SJCRH30 (cell line): ENCODE results near the gene SGSH. TPM values are rescaled to one million over a fixed set of nuclear protein-coding genes. Genes with fewer than 3 reads are reported as not detected.

ENCODE experiments used
- DNase-seq, 2 experiments: peaks; one replicate each; pipeline ENCODE4 v3.0.0-alpha.2; 2015 to 2020
- H3K27ac ChIP-seq: fragments of 250-450 bp; sonication (Bioruptor Pico); 2 replicates; pipeline ENCODE4 v1.5.1; 2020; ENCODE audit warnings: mild to moderate bottlenecking, moderate library complexity
- H3K27me3 ChIP-seq: fragments of 250-450 bp; sonication (Bioruptor Pico); 2 replicates; pipeline ENCODE4 v1.5.1; 2020; ENCODE audit warnings: mild to moderate bottlenecking, moderate library complexity
- H3K36me3 ChIP-seq: fragments of 250-450 bp; sonication (Bioruptor Pico); 2 replicates; pipeline ENCODE4 v1.5.1; 2020; ENCODE audit warnings: mild to moderate bottlenecking, moderate library complexity
- H3K4me1 ChIP-seq: fragments of 250-450 bp; sonication (Bioruptor Pico); 2 replicates; pipeline ENCODE4 v1.5.1; 2020; ENCODE audit warnings: mild to moderate bottlenecking, moderate library complexity
- H3K4me3 ChIP-seq: fragments of 250-450 bp; sonication (Bioruptor Pico); 2 replicates; pipeline ENCODE4 v1.5.1; 2020; ENCODE audit warnings: mild to moderate bottlenecking, moderate library complexity
- H3K9me3 ChIP-seq: fragments of 250-450 bp; sonication (Bioruptor Pico); replicated peaks from 2 replicates; pipeline ENCODE4 v1.5.1; 2020; ENCODE audit warnings: mild to moderate bottlenecking, moderate library complexity
- total RNA-seq: library from RNA; depleted of rRNA; stranded (reverse); fragments of >200 nt; shearing (Covaris generic); gene quantifications from 2 replicates; pipeline ENCODE4 v1.2.3, GENCODE V29; 2014

The SGSH gene
- total RNA-seq, 1 experiment from 2014 or later, result 19.3 TPM

- Histone ChIP-seq H3K27me3 (no peaks in the 10 kb centered on the region), H3K27ac (no peak overlapping the region), H3K4me1 (no peaks in the 10 kb centered on the region), H3K4me3 (no peak overlapping the region), H3K36me3 (no peaks in the 10 kb centered on the region), H3K9me3 (no peaks in the 10 kb centered on the region)
- no peak for DNase-seq
Measured at GRCh38 chr17:80224683-80225082, 4.5 kb upstream of the SGSH start.

DNA sequence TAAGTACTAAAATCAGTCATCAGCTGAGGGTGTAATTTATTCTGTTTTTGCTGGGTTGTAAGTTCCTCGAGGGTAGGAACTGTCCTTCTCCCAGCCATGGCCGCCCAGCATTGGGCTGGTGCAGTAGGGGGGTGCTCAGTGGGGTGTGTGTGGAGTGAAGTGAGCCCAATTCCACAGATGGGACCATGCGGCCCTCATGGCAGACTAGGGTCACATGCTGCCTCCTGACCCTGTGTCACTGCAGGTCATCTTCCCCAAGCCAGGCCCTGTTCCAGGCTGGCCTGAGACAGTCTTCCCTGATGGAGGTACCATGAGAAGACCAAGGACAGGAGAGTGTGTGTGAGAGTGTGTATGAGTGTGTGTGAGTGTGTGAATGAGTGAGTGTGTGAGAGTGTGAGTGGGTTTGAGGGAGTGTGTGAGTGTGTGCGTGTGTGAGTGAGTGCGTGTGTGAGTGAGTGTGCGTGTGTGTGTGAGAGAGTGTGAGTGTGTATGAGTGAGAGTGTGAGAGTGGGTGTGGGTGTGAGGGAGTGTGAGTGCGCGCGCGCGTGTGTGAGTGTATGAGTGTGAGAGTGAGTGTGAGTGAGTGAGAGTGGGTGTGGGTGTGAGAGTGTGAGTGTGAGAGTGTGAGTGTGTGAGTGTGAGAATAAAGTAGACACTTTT, 3.8 kb upstream of the SGSH start:
- Histone ChIP-seq H3K27ac (no peak overlapping the region), H3K27me3 (no peaks in the 10 kb centered on the region), H3K9me3 (no peaks in the 10 kb centered on the region), H3K36me3 (no peaks in the 10 kb centered on the region), H3K4me1 (0 out of 2 replicates have a peak, but pooled peaks cover 2% of the 10 kb centered on the region), H3K4me3 (no peak overlapping the region)
- DNase-seq, result no peak

DNA sequence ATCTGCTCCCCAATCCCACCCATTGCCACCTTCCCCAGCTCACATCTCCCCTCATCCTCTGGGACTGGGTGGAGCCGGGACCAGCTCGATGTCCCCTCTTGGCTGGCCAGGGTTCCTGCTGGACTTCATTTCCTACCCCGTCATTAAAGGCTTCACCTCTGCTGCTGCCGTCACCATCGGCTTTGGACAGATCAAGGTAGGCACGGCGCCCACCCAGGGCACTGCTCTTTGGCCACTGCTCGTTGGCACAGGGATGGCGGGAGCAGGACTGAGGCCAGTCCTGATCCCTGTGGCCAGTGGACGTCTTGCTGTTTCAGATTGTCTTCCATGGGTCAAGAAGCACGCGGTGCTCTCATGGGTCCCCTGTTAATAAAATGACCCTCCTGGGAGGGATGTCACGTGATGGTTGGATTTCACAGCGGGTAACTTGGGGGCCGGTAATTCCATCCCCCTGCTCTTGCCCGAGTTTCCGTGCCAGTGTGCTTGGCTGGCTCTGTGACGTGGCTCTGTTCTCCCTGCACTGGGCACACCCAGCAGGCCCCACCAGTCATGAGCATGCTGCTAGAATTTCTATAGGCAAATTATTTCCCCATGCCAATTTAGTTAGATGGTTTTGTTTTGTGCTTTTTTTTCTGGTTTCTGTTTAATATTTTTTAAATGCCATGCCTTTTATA, 3.1 kb upstream of the SGSH start:
- Histone ChIP-seq H3K4me3 (no peak overlapping the region), H3K27ac (no peak overlapping the region), H3K9me3 (no peaks in the 10 kb centered on the region), H3K36me3 (no peaks in the 10 kb centered on the region), H3K4me1 (0 out of 2 replicates have a peak, but pooled peaks cover 2% of the 10 kb centered on the region), H3K27me3 (no peaks in the 10 kb centered on the region)
- no peak for DNase-seq

DNA sequence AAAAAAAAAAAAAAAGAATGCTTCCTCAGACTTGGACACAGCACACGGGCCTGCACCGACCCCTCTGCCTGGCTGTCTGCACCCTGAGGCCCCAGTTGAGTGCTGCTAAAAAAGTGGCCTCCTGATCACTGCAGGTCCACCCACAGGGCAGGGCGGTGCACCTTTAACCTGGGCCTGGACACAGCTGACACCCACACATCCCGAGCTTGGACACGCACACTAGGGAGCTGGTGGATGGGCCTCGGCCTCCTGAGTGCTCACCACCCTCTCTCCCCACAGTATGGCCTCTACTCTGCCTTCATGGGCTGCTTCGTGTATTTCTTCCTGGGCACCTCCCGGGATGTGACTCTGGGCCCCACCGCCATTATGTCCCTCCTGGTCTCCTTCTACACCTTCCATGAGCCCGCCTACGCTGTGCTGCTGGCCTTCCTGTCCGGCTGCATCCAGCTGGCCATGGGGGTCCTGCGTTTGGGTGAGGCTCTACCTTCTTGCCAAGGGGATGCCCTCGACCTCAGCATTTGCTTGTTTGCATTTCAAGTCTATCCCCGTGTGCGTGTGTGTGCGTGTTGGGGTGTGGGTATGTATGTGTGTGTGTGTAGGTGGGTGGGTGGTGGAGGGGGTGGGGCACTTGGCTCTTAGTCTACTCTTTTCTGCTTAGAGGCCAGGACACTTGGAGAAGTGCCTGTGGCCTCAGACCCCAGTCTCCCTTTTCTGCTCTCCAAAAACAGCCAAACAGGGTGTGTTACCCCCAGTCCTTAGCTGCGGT, 2.4 kb upstream of the SGSH start:
- DNase-seq, result no peak
- Histone ChIP-seq H3K4me3 (no peak overlapping the region), H3K4me1 (0 out of 2 replicates have a peak, but pooled peaks cover 2% of the 10 kb centered on the region), H3K27ac (no peak overlapping the region), H3K9me3 (no peaks in the 10 kb centered on the region), H3K36me3 (0 out of 2 replicates have a peak, but pooled peaks cover 2% of the 10 kb centered on the region), H3K27me3 (no peaks in the 10 kb centered on the region)

DNA sequence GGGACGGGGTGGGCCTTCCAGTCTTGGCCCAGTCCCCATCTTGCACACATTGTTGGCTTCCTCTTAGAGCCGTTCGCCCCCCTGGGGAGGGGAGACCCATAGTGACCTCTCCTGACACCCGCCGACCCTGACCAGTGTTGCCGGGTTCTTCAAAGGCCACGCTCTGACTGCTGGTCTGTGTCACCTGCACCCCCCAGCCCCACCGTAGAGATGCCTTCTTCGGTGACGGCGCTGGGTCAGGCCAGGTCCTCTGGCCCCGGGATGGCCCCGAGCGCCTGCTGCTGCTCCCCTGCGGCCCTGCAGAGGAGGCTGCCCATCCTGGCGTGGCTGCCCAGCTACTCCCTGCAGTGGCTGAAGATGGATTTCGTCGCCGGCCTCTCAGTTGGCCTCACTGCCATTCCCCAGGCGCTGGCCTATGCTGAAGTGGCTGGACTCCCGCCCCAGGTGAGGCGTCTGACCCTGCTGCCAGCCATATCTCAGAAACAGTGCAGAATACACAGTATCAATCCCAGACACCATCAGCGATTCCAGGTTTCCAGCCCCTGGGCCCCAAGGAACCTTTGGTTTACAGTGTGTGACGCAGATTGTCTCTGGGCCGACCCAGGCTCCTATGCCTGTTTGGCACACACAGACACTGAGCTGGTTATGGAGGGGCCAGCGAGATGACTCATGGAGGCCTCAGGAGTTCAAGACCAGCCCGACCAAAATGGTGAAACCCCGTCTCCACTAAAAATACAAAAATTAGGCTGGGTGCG, 1.4 kb upstream of the SGSH start:
- Histone ChIP-seq H3K27me3 (no peaks in the 10 kb centered on the region), H3K9me3 (no peaks in the 10 kb centered on the region), H3K4me1 (0 out of 2 replicates have a peak, but pooled peaks cover 2% of the 10 kb centered on the region), H3K4me3 (no peak overlapping the region), H3K27ac (no peak overlapping the region), H3K36me3 (0 out of 2 replicates have a peak, but pooled peaks cover 2% of the 10 kb centered on the region)
- no peak for DNase-seq

- no peaks in the 10 kb centered on the region for H3K9me3 ChIP-seq
- 0 out of 2 replicates have a peak, but pooled peaks cover 2% of the 10 kb centered on the region for H3K36me3 ChIP-seq
- H3K4me3 ChIP-seq, result peak overlapping the region; percentile 92
- no peak overlapping the region; the same call in 1 of the 2 replicates for H3K27ac ChIP-seq
- no peak for DNase-seq
- no peaks in the 10 kb centered on the region for H3K27me3 ChIP-seq
- H3K4me1 ChIP-seq, result 0 out of 2 replicates have a peak, but pooled peaks cover 2% of the 10 kb centered on the region
Measured at GRCh38 chr17:80220736-80221215, 643 bp upstream of the SGSH start.

DNA sequence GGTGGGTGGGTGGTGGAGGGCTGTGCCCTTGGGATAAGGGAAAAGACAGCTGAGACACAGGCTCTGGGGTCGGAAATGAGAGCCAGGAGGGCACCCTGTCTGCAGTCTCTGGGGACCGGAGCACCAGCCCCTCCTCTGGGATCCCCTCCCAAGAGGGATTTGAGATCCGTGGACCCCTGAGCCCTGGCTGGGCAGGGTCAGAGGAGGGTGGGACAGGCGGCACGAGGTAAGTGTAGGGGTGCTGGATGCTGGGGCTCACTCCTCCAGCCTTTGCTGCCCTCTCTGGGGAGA, 425 bp downstream of the SGSH start:
- H3K27ac ChIP-seq, result peak overlapping the region; percentile 55
- H3K36me3 ChIP-seq, result 0 out of 2 replicates have a peak, but pooled peaks cover 2% of the 10 kb centered on the region
- no peaks in the 10 kb centered on the region for H3K9me3 ChIP-seq
- H3K4me1 ChIP-seq, result 0 out of 2 replicates have a peak, but pooled peaks cover 2% of the 10 kb centered on the region
- H3K27me3 ChIP-seq, result no peaks in the 10 kb centered on the region
- peak overlapping the region; percentile 92 for H3K4me3 ChIP-seq
- DNase-seq, result no peak

GRCh38 chr17:80219013-80219762, 945 bp downstream of the SGSH start:
- Histone ChIP-seq H3K4me1 (0 out of 2 replicates have a peak, but pooled peaks cover 2% of the 10 kb centered on the region), H3K4me3 (peak overlapping the region; percentile 92), H3K9me3 (no peaks in the 10 kb centered on the region), H3K27me3 (no peaks in the 10 kb centered on the region), H3K36me3 (0 out of 2 replicates have a peak, but pooled peaks cover 2% of the 10 kb centered on the region), H3K27ac (peak overlapping the region; percentile 55)
- peak; percentile 95 to 98 for DNase-seq

DNA sequence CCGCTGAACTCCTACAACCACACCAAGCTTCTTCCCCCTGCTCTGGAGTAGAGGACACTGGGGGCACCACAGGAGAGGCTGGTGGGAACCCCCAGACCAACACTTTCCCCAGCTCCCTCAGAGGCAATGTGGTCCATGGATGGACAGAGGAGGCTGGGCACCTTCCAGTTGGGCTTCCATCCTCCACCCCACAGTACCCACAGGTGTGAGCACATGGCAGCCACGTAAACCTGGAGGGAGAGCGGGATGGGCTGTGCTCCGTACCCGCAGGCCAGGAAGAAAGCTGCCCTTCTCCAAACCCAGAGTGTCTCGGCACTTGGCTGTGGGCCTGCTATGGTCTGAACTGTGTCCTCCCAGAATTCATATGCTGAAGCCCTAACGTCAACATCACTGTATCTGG, 1.7 kb downstream of the SGSH start:
- Histone ChIP-seq H3K27ac (no peak overlapping the region), H3K36me3 (peaks cover 4% of the 10 kb centered on the region; the same call in 1 of the 2 replicates), H3K4me1 (0 out of 2 replicates have a peak, but pooled peaks cover 2% of the 10 kb centered on the region), H3K4me3 (no peak overlapping the region), H3K27me3 (no peaks in the 10 kb centered on the region), H3K9me3 (no peaks in the 10 kb centered on the region)
- DNase-seq, result no peak

- 0 out of 2 replicates have a peak, but pooled peaks cover 2% of the 10 kb centered on the region for H3K4me1 ChIP-seq
Measured at GRCh38 chr17:80217703-80218362, 2.3 kb downstream of the SGSH start.

GRCh38 chr17:80216473-80217456, 3.4 kb downstream of the SGSH start:
- Histone ChIP-seq H3K36me3 (peaks cover 4% of the 10 kb centered on the region; the same call in 1 of the 2 replicates), H3K27ac (no peak overlapping the region)
- no peak for DNase-seq

More at GRCh38 chr17:80217703-80218362, 2.3 kb downstream of the SGSH start:
- Histone ChIP-seq H3K27ac (no peak overlapping the region), H3K36me3 (peaks cover 4% of the 10 kb centered on the region; the same call in 1 of the 2 replicates), H3K27me3 (no peaks in the 10 kb centered on the region), H3K4me3 (no peak overlapping the region), H3K9me3 (no peaks in the 10 kb centered on the region)
- no peak for DNase-seq

GRCh38 chr17:80214878-80215210, 5.3 kb downstream of the SGSH start:
- no peak overlapping the region for H3K4me3 ChIP-seq
- DNase-seq, result no peak
- 0 out of 2 replicates have a peak, but pooled peaks cover 2% of the 10 kb centered on the region for H3K4me1 ChIP-seq
- no peaks in the 10 kb centered on the region for H3K27me3 ChIP-seq
- H3K36me3 ChIP-seq, result peaks cover 15% of the 10 kb centered on the region
- H3K27ac ChIP-seq, result no peak overlapping the region
- no peaks in the 10 kb centered on the region for H3K9me3 ChIP-seq

More at GRCh38 chr17:80216473-80217456, 3.4 kb downstream of the SGSH start:
- H3K4me3 ChIP-seq, result no peak overlapping the region
- 0 out of 2 replicates have a peak, but pooled peaks cover 2% of the 10 kb centered on the region for H3K4me1 ChIP-seq
- no peaks in the 10 kb centered on the region for H3K27me3 ChIP-seq
- no peaks in the 10 kb centered on the region for H3K9me3 ChIP-seq
